Uterus (tissue), 4 donors: ENCODE results near the gene LRRN2. TPM values are rescaled to one million over a fixed set of nuclear protein-coding genes. Genes with fewer than 3 reads are reported as not detected.

Experiments
- DNase-seq, 2 donors: peaks; one replicate each; pipeline ENCODE4 v3.0.0-alpha.2; 2019 to 2020
- H3K27ac ChIP-seq, 2 donors: fragments of 200-600 bp; sonication (generic); 1 replicate in 1 of 2; 2 replicates in 1 of 2; pipeline ENCODE4 v1.5.1; 2016 to 2018
- H3K27me3 ChIP-seq, 2 donors: fragments of 200-600 bp; sonication (generic); one replicate each; pipeline ENCODE4 v1.5.1; 2018 to 2019; ENCODE audit warnings: control low read depth in 1 of 2
- H3K36me3 ChIP-seq, 2 donors: fragments of 200-600 bp; sonication (generic); one replicate each; pipeline ENCODE4 v1.5.1; 2019; ENCODE audit warnings: control low read depth in 1 of 2
- H3K4me1 ChIP-seq, 2 donors: fragments of 200-600 bp; sonication (generic); one replicate each; pipeline ENCODE4 v1.5.1; 2018 to 2019; ENCODE audit warnings: control low read depth in 1 of 2
- H3K4me3 ChIP-seq, 2 donors: fragments of 200-600 bp; sonication (generic); 1 replicate in 1 of 2; 2 replicates in 1 of 2; pipeline ENCODE4 v1.5.1; 2018 to 2019; ENCODE audit warnings: mild to moderate bottlenecking in 1 of 2
- H3K9me3 ChIP-seq, 2 donors: fragments of 200-600 bp; sonication (generic); one replicate each; pipeline ENCODE4 v1.5.1; 2019; ENCODE audit warnings: control low read depth in 1 of 2
- CTCF ChIP-seq, 4 experiments: fragments of 200-600 bp in 2 of 4; fragments of 450-650 bp in 2 of 4; sonication (generic) in 2 of 4; IDR thresholded peaks; one replicate each; pipeline ENCODE4 v1.5.1; 2016 to 2019; ENCODE audit warnings: antibody characterized with exemption in 4 of 4, mild to moderate bottlenecking in 2 of 4, moderate library complexity in 1 of 4
- POLR2A ChIP-seq, 2 donors: fragments of 450-650 bp; IDR thresholded peaks; one replicate each; pipeline ENCODE4 v1.6.1; 2016; ENCODE audit warnings: antibody characterized with exemption in 2 of 2, mild to moderate bottlenecking in 1 of 2, moderate library complexity in 1 of 2
- intact Hi-C: fragments of 100-400 bp; cut with DNase I; formaldehyde crosslinking; loops from one replicate; pipeline ENCODE4 v1.15.1; 2023; ENCODE audit warnings: low total_unique reads
- total RNA-seq, 4 donors: library from RNA; depleted of rRNA in 3 of 4; stranded (reverse); fragments of >200 nt in 3 of 4; gene quantifications; one replicate each; pipeline versions ENCODE4 v1.1.0 to v1.2.4, GENCODE V29; 2014 to 2023
- donor health status: DM: yes; HTN: yes; CAD: no.

The LRRN2 gene
- total RNA-seq, 4 donors from 2014 or later = 1.3 to 5.5 (median 3.9) TPM

- DNase-seq = no peak
- H3K36me3 ChIP-seq = no peaks in the 10 kb centered on the region
Measured at GRCh38 chr1:204712708-204713430, 27.3 kb upstream of the LRRN2 start.

GRCh38 chr1:204711947-204712701 is 26.6 kb upstream of the LRRN2 start:
- H3K4me3 ChIP-seq = no peak overlapping the region
- no peak for DNase-seq
- no peak for TF ChIP-seq POLR2A (IDR thresholded peaks at IDR 0.05)
- peaks cover 0 to 5% of the 10 kb centered on the region in 2 donors for H3K27me3 ChIP-seq
- H3K4me1 ChIP-seq = no peaks in the 10 kb centered on the region
- no peaks in the 10 kb centered on the region for H3K9me3 ChIP-seq
- no peak overlapping the region for H3K27ac ChIP-seq
- intact Hi-C loops = no loop called here
- H3K36me3 ChIP-seq = no peaks in the 10 kb centered on the region

More at GRCh38 chr1:204712708-204713430, 27.3 kb upstream of the LRRN2 start:
- peaks cover 0 to 5% of the 10 kb centered on the region in 2 donors for H3K27me3 ChIP-seq
- no peak for TF ChIP-seq POLR2A (IDR thresholded peaks at IDR 0.05)
- TF ChIP-seq CTCF (IDR thresholded peaks at IDR 0.05) = no peak
- intact Hi-C loops = no loop called here
- H3K4me3 ChIP-seq = no peak overlapping the region
- no peaks in the 10 kb centered on the region for H3K9me3 ChIP-seq
- no peaks in the 10 kb centered on the region for H3K4me1 ChIP-seq
- no peak overlapping the region for H3K27ac ChIP-seq

DNA sequence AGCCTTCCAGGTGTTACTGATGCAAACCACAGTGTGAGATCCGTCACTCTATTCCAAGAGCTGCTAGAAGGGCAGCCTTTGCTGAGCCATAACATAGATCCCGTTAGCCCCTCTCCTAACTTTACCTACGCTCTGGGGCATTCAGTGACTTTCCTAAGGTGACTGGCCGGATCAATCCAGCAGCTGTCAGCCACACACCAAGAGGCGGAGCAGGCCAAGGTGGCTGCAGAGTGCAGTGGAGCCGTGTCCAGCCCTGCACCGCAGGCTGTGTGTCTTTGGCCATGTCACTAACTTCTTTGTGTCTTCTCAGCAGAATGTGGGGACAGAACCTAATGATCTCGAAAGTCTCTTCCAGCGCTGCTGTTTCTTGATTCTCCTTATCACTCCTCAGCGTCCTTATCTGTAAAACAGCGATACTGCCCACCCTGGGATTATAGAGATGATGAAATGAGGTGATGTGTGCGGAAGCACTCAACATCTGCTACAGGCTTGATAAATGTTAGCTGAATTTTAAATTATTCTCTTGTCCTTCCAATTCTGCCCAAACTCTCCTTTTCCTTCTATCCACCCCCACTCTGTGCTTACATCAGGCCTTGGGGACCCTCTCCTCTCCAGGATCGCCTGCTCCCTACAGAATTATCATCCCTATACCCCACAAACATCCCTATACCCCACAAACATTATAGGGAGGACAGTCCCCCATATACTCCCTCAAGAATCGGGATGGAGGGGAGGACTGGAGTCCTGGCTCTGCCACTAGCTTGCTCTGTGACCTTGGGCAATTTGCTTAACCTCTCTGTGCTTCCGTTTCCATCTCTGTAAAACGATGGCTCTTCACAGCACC is 25.8 kb upstream of the LRRN2 start:
- H3K27me3 ChIP-seq = peaks cover 0 to 5% of the 10 kb centered on the region in 2 donors

GRCh38 chr1:204709960-204710912 is 24.7 kb upstream of the LRRN2 start:
- no peaks in the 10 kb centered on the region for H3K9me3 ChIP-seq
- H3K27ac ChIP-seq = no peak overlapping the region
- H3K36me3 ChIP-seq = no peaks in the 10 kb centered on the region
- intact Hi-C loops = no loop called here
- no peaks in the 10 kb centered on the region for H3K4me1 ChIP-seq
- peaks cover 0 to 5% of the 10 kb centered on the region in 2 donors for H3K27me3 ChIP-seq
- no peak for TF ChIP-seq POLR2A (IDR thresholded peaks at IDR 0.05)
- no peak for TF ChIP-seq CTCF (IDR thresholded peaks at IDR 0.05)
- no peak overlapping the region for H3K4me3 ChIP-seq
- DNase-seq = no peak

More for the DNA sequence above, 25.8 kb upstream of the LRRN2 start:
- TF ChIP-seq CTCF (IDR thresholded peaks at IDR 0.05) (no peak), POLR2A (IDR thresholded peaks at IDR 0.05) (no peak)
- no peak overlapping the region for H3K4me3 ChIP-seq
- no peak for DNase-seq
- no peak overlapping the region for H3K27ac ChIP-seq
- no peaks in the 10 kb centered on the region for H3K4me1 ChIP-seq
- no peaks in the 10 kb centered on the region for H3K36me3 ChIP-seq
- intact Hi-C loops = no loop called here
- no peaks in the 10 kb centered on the region for H3K9me3 ChIP-seq

DNA sequence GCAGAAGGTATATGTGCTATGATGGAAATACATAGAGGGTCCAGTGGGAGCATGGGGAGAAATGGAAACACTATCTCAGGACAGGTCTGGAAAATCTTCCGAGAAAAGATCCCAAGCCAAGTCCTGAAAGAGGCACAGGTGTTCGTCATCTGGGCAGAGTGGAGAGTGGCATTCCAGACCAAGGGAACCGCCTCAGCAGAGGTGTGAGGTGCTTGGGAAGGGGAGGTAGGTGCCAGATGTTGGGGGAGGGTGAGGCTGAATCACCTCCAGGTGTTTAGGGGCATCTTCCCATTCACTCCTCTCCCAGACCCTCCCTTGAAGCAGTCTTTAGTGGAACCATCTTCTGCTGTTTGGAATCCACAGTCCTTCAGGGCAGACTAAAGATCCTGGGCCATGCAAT is 23.5 kb upstream of the LRRN2 start:
- Histone ChIP-seq H3K4me3 (no peak overlapping the region), H3K9me3 (no peaks in the 10 kb centered on the region), H3K27ac (no peak overlapping the region), H3K36me3 (no peaks in the 10 kb centered on the region), H3K27me3 (peaks cover 0 to 5% of the 10 kb centered on the region in 2 donors), H3K4me1 (no peaks in the 10 kb centered on the region)
- intact Hi-C loops = no loop called here
- TF ChIP-seq POLR2A (IDR thresholded peaks at IDR 0.05) (no peak), CTCF (IDR thresholded peaks at IDR 0.05) (no peak)
- no peak for DNase-seq
